Measurements from ENCODE around the gene CDC26.
A peak's percentile ranks its signal among the peaks of the same experiment; 100 is the strongest.

Gene CDC26

GRCh38 chr9:113275157-113276131 is at the start of gene CDC26, which contains the start of gene PRPF4:
Gene CDC26, minus strand, starts transcription at chr9:113275572. Its CDS starts 3,065 bp downstream, at chr9:113272507.
Gene PRPF4, plus strand, starts transcription at chr9:113275658. Its CDS starts 86 bp downstream, at chr9:113275744.
- no peaks in the 10 kb centered on the region for H3K27me3 ChIP-seq (ENCODE audit: insufficient read depth, poor library complexity, severe bottlenecking)
- ATAC-seq (ENCODE audit: low read depth) (peak; percentile 94), DNase-seq (ENCODE audit: low spot score) (peak; percentile 97)
- peak within 1 kb of the TSS; percentile 59 for H3K27ac ChIP-seq (ENCODE audit: poor library complexity, severe bottlenecking)
- peaks cover 11% of the 10 kb centered on the region for H3K4me1 ChIP-seq (ENCODE audit: insufficient read depth, poor library complexity, severe bottlenecking)
- peak within 1 kb of the TSS; percentile 83 for H3K4me3 ChIP-seq (ENCODE audit: severe bottlenecking)
- no peaks in the 10 kb centered on the region for H3K9me3 ChIP-seq (ENCODE audit: severe bottlenecking)
- H3K36me3 ChIP-seq (ENCODE audit: low read depth): peaks cover 76% of the 10 kb centered on the region
- no peak for TF ChIP-seq CTCF (IDR thresholded peaks at IDR 0.05; ENCODE audit: poor library complexity, severe bottlenecking)

DNA sequence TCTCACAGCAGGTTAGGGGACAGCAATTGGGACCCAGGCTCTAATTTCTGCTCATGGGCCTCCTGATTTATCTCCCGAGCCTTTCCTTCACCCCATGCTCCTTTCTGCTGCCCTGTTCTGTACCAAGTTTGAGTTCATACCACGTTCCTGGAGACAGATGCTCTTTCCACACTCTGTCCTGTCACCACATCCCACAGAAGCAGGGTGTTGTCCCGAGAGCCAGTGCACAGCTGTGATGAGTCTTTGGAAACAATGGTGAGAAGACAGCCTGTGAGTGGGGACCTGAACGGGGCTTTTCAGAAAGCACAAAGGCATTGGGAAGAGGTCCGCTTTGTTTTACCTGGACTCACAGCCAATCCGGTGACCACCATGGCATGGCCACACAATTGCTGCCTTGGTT is 47.3 kb upstream of the CDC26 start:
- no peaks in the 10 kb centered on the region for H3K36me3 ChIP-seq (ENCODE audit: low read depth)
- H3K9me3 ChIP-seq (ENCODE audit: severe bottlenecking): no peaks in the 10 kb centered on the region
- H3K27me3 ChIP-seq (ENCODE audit: insufficient read depth, poor library complexity, severe bottlenecking): no peaks in the 10 kb centered on the region
- DNase-seq (ENCODE audit: low spot score) (no peak), ATAC-seq (ENCODE audit: low read depth) (no peak)
- no peak overlapping the region for H3K27ac ChIP-seq (ENCODE audit: poor library complexity, severe bottlenecking)
- no peaks in the 10 kb centered on the region for H3K4me1 ChIP-seq (ENCODE audit: insufficient read depth, poor library complexity, severe bottlenecking)
- no peak for TF ChIP-seq CTCF (IDR thresholded peaks at IDR 0.05; ENCODE audit: poor library complexity, severe bottlenecking)
- H3K4me3 ChIP-seq (ENCODE audit: severe bottlenecking): no peak overlapping the region

DNA sequence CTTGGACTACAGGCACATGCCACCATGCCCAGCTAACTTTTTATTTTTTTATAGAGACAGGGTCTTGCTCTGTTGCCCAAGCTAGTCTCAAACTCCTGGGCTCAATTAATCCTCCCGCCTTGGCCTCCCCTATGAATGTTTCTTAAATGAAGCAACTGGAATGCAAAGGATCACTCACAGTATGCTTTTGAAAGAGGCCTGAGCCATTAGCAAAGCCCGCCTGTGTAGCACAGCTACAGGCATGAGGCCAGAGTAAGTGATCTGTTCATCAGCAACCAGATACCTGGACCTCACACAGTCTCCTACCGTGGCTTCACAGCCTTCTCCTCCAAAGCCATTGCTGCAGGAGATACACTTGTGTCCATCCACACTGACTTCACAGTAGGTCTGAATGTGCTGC is 44.7 kb upstream of the CDC26 start:
- ATAC-seq (ENCODE audit: low read depth) (no peak), DNase-seq (ENCODE audit: low spot score) (no peak)
- H3K4me3 ChIP-seq (ENCODE audit: severe bottlenecking): no peak overlapping the region
- no peaks in the 10 kb centered on the region for H3K9me3 ChIP-seq (ENCODE audit: severe bottlenecking)
- TF ChIP-seq CTCF (IDR thresholded peaks at IDR 0.05; ENCODE audit: poor library complexity, severe bottlenecking): no peak
- H3K27me3 ChIP-seq (ENCODE audit: insufficient read depth, poor library complexity, severe bottlenecking): no peaks in the 10 kb centered on the region
- no peaks in the 10 kb centered on the region for H3K36me3 ChIP-seq (ENCODE audit: low read depth)
- H3K4me1 ChIP-seq (ENCODE audit: insufficient read depth, poor library complexity, severe bottlenecking): no peaks in the 10 kb centered on the region
- no peak overlapping the region for H3K27ac ChIP-seq (ENCODE audit: poor library complexity, severe bottlenecking)

DNA sequence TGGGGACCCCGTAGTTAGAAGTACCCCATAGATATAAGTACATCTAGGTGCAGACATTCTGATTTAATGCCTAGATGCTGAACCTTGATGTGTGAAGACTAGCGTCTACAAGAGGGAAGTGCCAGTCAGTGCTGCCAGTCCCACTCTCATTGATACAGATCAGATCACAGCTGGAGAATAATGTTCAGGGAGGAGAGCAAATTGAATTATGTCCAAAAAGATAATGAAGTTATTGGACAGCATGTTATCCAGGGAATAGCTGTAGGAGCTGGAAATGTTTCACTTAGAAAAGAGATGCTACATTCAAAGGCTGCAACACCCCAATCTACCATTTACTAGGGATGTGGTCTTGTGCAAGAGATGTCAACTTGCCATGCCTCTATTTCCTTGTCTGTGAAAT is 43.7 kb upstream of the CDC26 start:
- H3K9me3 ChIP-seq (ENCODE audit: severe bottlenecking): no peaks in the 10 kb centered on the region
- no peak overlapping the region for H3K4me3 ChIP-seq (ENCODE audit: severe bottlenecking)
- TF ChIP-seq CTCF (IDR thresholded peaks at IDR 0.05; ENCODE audit: poor library complexity, severe bottlenecking): no peak
- no peak overlapping the region for H3K27ac ChIP-seq (ENCODE audit: poor library complexity, severe bottlenecking)
- ATAC-seq (ENCODE audit: low read depth) (no peak), DNase-seq (ENCODE audit: low spot score) (no peak)
- no peaks in the 10 kb centered on the region for H3K4me1 ChIP-seq (ENCODE audit: insufficient read depth, poor library complexity, severe bottlenecking)
- H3K27me3 ChIP-seq (ENCODE audit: insufficient read depth, poor library complexity, severe bottlenecking): no peaks in the 10 kb centered on the region
- no peaks in the 10 kb centered on the region for H3K36me3 ChIP-seq (ENCODE audit: low read depth)

DNA sequence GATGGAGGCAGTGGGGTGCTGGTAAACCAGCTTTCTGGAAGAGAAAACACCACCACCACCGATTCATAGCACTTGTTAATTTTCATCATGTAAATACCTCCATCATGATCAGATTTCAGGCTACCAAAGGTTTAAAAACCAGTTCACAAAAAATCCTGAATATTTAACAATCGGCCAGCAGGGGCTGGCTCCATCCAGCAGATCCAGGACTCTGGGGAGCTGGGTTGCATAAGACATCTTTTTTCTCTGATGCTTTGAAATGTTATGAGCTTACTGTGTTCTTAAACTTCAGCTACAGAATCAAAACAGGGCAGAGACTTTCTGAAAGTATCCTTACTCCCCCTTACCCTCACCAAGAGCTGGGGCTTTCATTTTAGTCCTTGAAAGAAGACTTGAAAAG is 42.4 kb upstream of the CDC26 start:
- Histone ChIP-seq H3K27me3 (ENCODE audit: insufficient read depth, poor library complexity, severe bottlenecking) (no peaks in the 10 kb centered on the region), H3K36me3 (ENCODE audit: low read depth) (no peaks in the 10 kb centered on the region), H3K4me3 (ENCODE audit: severe bottlenecking) (no peak overlapping the region), H3K27ac (ENCODE audit: poor library complexity, severe bottlenecking) (no peak overlapping the region), H3K4me1 (ENCODE audit: insufficient read depth, poor library complexity, severe bottlenecking) (no peaks in the 10 kb centered on the region), H3K9me3 (ENCODE audit: severe bottlenecking) (no peaks in the 10 kb centered on the region)
- DNase-seq (ENCODE audit: low spot score): no peak
- peak; percentile 5 for TF ChIP-seq CTCF (IDR thresholded peaks at IDR 0.05; ENCODE audit: poor library complexity, severe bottlenecking)
- ATAC-seq (ENCODE audit: low read depth): no peak
